Mesenchymal stem cell (in vitro differentiated cells and primary cell): ENCODE data around the gene CCNF.

Experiments used
- DNase-seq: peaks from one replicate; pipeline ENCODE4 v3.0.0-alpha.2; 2013
- H2AFZ ChIP-seq: one replicate; pipeline ENCODE4 v1.6.1; 2013; ENCODE audit warnings: low read depth, mild to moderate bottlenecking, control low read depth, inconsistent platforms, low read length, moderate library complexity
- H2AK5ac ChIP-seq: 2 replicates; pipeline ENCODE4 v1.6.1; 2013; ENCODE audit warnings: low read length, moderate library complexity, mild to moderate bottlenecking, inconsistent platforms; ENCODE audit not compliant: severe bottlenecking
- H2BK120ac ChIP-seq: one replicate; pipeline ENCODE4 v1.6.1; 2013; ENCODE audit warnings: low read depth, mild to moderate bottlenecking, inconsistent platforms, low read length, moderate library complexity
- H2BK12ac ChIP-seq, 2 experiments: one replicate each; pipeline ENCODE4 v1.6.1; 2013; ENCODE audit warnings: inconsistent platforms in 2 of 2, low read length in 2 of 2, mild to moderate bottlenecking in 2 of 2, moderate library complexity in 2 of 2, control low read depth in 1 of 2
- H2BK15ac ChIP-seq: one replicate; pipeline ENCODE4 v1.6.1; 2013; ENCODE audit warnings: mild to moderate bottlenecking, low read depth, inconsistent platforms; ENCODE audit not compliant: poor library complexity, severe bottlenecking
- H2BK5ac ChIP-seq: 2 replicates; pipeline ENCODE4 v1.6.1; 2013; ENCODE audit warnings: low read depth, mild to moderate bottlenecking, low read length, control low read depth, inconsistent platforms; ENCODE audit not compliant: poor library complexity, severe bottlenecking
- H3K14ac ChIP-seq, 2 experiments: one replicate each; pipeline ENCODE4 v1.6.1; 2013; ENCODE audit warnings: inconsistent platforms in 2 of 2, low read length in 2 of 2, control low read depth in 1 of 2, mild to moderate bottlenecking in 1 of 2, moderate library complexity in 1 of 2
- H3K18ac ChIP-seq, 2 experiments: one replicate each; pipeline ENCODE4 v1.6.1; 2013; ENCODE audit warnings: inconsistent platforms in 2 of 2, low read length in 2 of 2, control low read depth in 1 of 2, low read depth in 1 of 2, mild to moderate bottlenecking in 1 of 2
- H3K23ac ChIP-seq, 2 experiments: one replicate each; pipeline ENCODE4 v1.6.1; 2013; ENCODE audit warnings: inconsistent platforms in 2 of 2, low read length in 2 of 2, mild to moderate bottlenecking in 2 of 2, moderate library complexity in 2 of 2, control low read depth in 1 of 2
- H3K27ac ChIP-seq: 2 replicates; pipeline ENCODE4 v1.5.1; 2013; ENCODE audit warnings: mild to moderate bottlenecking, moderate library complexity, low read length, control low read depth, inconsistent platforms; ENCODE audit not compliant: poor library complexity, severe bottlenecking
- H3K27me3 ChIP-seq, 2 experiments: 2 replicates each; pipeline versions ENCODE4 v1.6.1 to v1.7.0; 2013; ENCODE audit warnings: low read length in 2 of 2, mild to moderate bottlenecking in 2 of 2, moderate library complexity in 2 of 2, control low read depth in 1 of 2, inconsistent platforms in 1 of 2; ENCODE audit not compliant: control insufficient read depth in 1 of 2, insufficient read depth in 1 of 2
- H3K36me3 ChIP-seq, 2 experiments: 2 replicates each; pipeline versions ENCODE4 v1.6.1 to v1.7.0; 2013; ENCODE audit warnings: low read length in 2 of 2, control low read depth in 1 of 2, inconsistent platforms in 1 of 2, low read depth in 1 of 2, mild to moderate bottlenecking in 1 of 2; ENCODE audit not compliant: insufficient read depth in 2 of 2, control insufficient read depth in 1 of 2
- H3K4ac ChIP-seq, 2 experiments: one replicate each; pipeline ENCODE4 v1.6.1; 2013; ENCODE audit warnings: inconsistent platforms in 2 of 2, low read length in 2 of 2, mild to moderate bottlenecking in 2 of 2, moderate library complexity in 2 of 2, control low read depth in 1 of 2, low read depth in 1 of 2
- H3K4me1 ChIP-seq: 2 replicates; pipeline ENCODE4 v1.6.1; 2013; ENCODE audit warnings: low read depth, low read length, control low read depth; ENCODE audit not compliant: control insufficient read depth, insufficient read depth
- H3K4me2 ChIP-seq: 2 replicates; pipeline ENCODE4 v1.6.1; 2013; ENCODE audit warnings: low read length, mild to moderate bottlenecking, inconsistent platforms; ENCODE audit not compliant: poor library complexity, severe bottlenecking
- H3K4me3 ChIP-seq, 2 experiments: 2 replicates each; pipeline versions ENCODE4 v1.5.1 to v1.7.0; 2013; ENCODE audit warnings: low read length in 2 of 2, mild to moderate bottlenecking in 2 of 2, control low read depth in 1 of 2, low read depth in 1 of 2; ENCODE audit not compliant: insufficient read depth in 1 of 2
- H3K79me1 ChIP-seq: replicated peaks from 2 replicates; pipeline ENCODE4 v1.6.1; 2013; ENCODE audit warnings: mild to moderate bottlenecking, control low read depth, low read length, inconsistent platforms; ENCODE audit not compliant: poor library complexity, severe bottlenecking
- H3K9ac ChIP-seq: 2 replicates; pipeline ENCODE4 v1.7.0; 2013; ENCODE audit warnings: mild to moderate bottlenecking, low read length, moderate library complexity
- H3K9me3 ChIP-seq: 2 replicates; pipeline ENCODE4 v1.7.0; 2013; ENCODE audit warnings: mild to moderate bottlenecking, low read length; ENCODE audit not compliant: control insufficient read depth
- H4K8ac ChIP-seq: one replicate; pipeline ENCODE4 v1.6.1; 2013; ENCODE audit warnings: inconsistent platforms, mild to moderate bottlenecking, low read length, moderate library complexity
- H4K91ac ChIP-seq: one replicate; pipeline ENCODE4 v1.6.1; 2013; ENCODE audit warnings: mild to moderate bottlenecking, low read length, inconsistent platforms
- WGBS: methylation state at CpG from one replicate; pipeline ENCODE4 v1.1.7; 2013; ENCODE audit warnings: mixed read lengths; 5-methylcytosine and 5-hydroxymethylcytosine counted together

The CCNF gene

DNA sequence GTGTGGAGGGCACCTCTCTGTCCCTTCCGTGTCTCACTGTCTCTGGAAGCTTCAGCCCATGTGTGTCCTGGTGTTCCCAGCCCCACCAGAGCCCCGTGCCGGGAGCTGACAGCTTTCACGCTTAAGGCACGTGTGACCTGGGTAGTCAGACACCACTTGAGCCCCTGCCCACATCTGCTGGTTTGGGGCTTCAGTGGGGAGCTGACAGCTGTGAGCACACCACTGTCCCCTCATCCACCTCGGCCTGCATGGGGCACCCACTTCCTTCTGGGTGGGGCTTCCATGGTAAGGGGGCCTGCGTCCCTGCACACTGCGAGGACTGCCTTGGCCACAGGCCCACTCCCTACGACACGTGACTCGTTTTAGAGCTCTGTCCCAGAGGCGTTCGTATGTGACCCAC, 28.0 kb downstream of the CCNF start:
- no peak overlapping the region for H4K8ac ChIP-seq

DNA sequence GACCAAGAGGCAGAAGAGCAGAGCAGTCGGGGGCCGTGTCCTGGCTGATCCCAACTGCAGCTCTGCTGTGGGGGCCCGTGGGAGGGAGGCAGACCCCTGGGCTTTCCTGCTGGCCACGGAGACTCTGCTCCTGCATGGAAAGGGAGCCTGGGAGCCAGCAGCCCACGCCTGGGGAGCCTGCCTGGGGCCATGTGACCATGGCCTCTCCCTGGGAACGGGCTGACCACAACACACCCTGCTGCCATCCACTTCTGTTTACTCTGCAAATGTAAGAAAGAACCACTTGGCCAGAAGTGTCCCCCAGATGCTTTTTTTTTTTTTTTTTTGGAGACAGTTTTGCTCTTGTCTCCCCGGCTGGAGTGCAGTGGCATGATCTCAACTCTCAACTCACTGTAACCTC, 28.7 kb downstream of the CCNF start:
- Histone ChIP-seq H3K4me3 (no peak overlapping the region), H2AFZ (no peak overlapping the region), H2BK12ac (no peak overlapping the region), H2AK5ac (no peak overlapping the region), H2BK5ac (no peak overlapping the region), H3K4me1 (peaks cover 26% of the 10 kb centered on the region), H3K36me3 (peaks cover 33 to 43% of the 10 kb centered on the region in 2 experiments), H2BK120ac (no peak overlapping the region), H2BK15ac (no peak overlapping the region), H3K27me3 (no peaks in the 10 kb centered on the region), H3K23ac (no peak overlapping the region), H3K4ac (no peak overlapping the region), H3K14ac (no peak overlapping the region), H3K79me1 (peaks cover 36% of the 10 kb centered on the region), H4K91ac (no peak overlapping the region), H3K27ac (no peak overlapping the region), H4K8ac (no peak overlapping the region), H3K4me2 (no peak overlapping the region), H3K9me3 (no peaks in the 10 kb centered on the region), H3K9ac (no peak overlapping the region), H3K18ac (no peak overlapping the region)
- DNase-seq, result no peak
- WGBS, result 76% methylated on average over 7 of the region's 7 CpGs

More for the DNA sequence above, 28.0 kb downstream of the CCNF start:
- no peak overlapping the region for H3K14ac ChIP-seq
- peaks cover 40 to 44% of the 10 kb centered on the region in 2 experiments for H3K36me3 ChIP-seq
- H3K9ac ChIP-seq, result no peak overlapping the region
- H3K4ac ChIP-seq, result no peak overlapping the region
- H3K27me3 ChIP-seq, result no peaks in the 10 kb centered on the region
- no peak overlapping the region for H2BK120ac ChIP-seq
- no peak overlapping the region for H2BK12ac ChIP-seq
- no peak overlapping the region for H3K27ac ChIP-seq
- H3K9me3 ChIP-seq, result no peaks in the 10 kb centered on the region
- H3K23ac ChIP-seq, result no peak overlapping the region
- H3K4me3 ChIP-seq, result no peak overlapping the region
- H2AK5ac ChIP-seq, result no peak overlapping the region
- H2BK15ac ChIP-seq, result no peak overlapping the region
- no peak for DNase-seq
- WGBS, result 94% methylated on average over 13 of the region's 13 CpGs
- no peak overlapping the region for H2BK5ac ChIP-seq
- H2AFZ ChIP-seq, result no peak overlapping the region
- H4K91ac ChIP-seq, result no peak overlapping the region
- H3K18ac ChIP-seq, result no peak overlapping the region
- H3K4me1 ChIP-seq, result peaks cover 24% of the 10 kb centered on the region
- H3K4me2 ChIP-seq, result no peak overlapping the region
- peaks cover 40% of the 10 kb centered on the region for H3K79me1 ChIP-seq

DNA sequence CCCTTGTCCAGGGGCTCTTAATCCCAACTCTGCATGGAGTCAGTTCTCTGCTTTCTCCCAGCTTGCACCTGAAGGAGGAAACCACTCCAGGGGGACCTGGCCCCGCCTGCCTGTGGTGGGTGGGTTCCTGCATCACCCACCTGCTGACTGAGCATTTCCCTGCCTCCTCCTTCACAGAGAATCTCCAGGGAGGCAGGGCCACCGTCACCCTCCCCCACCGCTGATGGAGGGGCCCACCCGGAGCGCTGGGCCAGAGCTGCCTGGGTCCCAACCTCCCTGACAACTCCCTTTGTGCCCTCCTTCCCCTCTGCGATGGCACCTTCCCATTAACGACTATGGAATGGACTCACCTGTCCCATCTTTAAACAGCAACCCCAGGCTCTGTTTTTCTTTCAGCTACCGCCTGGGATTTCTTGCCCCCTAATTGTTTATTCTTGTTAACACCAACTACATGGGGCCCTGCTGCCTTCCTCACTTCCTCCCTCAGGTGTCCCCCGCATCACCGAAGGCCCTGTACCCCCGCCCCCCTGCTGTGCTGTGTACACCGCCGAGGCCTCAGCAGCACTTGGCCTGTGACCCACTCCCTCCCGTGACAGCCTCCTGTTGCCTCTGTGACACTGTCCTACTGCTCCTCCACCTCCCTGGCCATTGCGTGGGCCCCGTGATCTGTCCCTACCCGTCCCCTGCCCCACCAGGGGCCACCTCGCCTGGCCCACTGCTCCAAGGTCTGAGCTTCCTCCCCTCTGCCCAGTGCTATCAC, 29.8 kb downstream of the CCNF start:
- no peak overlapping the region for H2BK120ac ChIP-seq
- H3K4me1 ChIP-seq, result peaks cover 26% of the 10 kb centered on the region
- no peaks in the 10 kb centered on the region for H3K27me3 ChIP-seq
- H3K36me3 ChIP-seq, result peaks cover 25 to 34% of the 10 kb centered on the region in 2 experiments
- H3K9ac ChIP-seq, result peak overlapping the region; percentile 91
- H2AK5ac ChIP-seq, result no peak overlapping the region
- WGBS, result 27% methylated on average over 18 of the region's 18 CpGs
- no peak overlapping the region for H2BK5ac ChIP-seq
- no peak overlapping the region for H2BK12ac ChIP-seq
- H3K23ac ChIP-seq, result peak overlapping the region in 1 of 2 experiments; percentile 57
- no peaks in the 10 kb centered on the region for H3K9me3 ChIP-seq
- DNase-seq, result no peak
- H3K27ac ChIP-seq, result no peak overlapping the region
- H3K14ac ChIP-seq, result peak overlapping the region in 1 of 2 experiments; percentile 5
- no peak overlapping the region for H3K4ac ChIP-seq
- peak overlapping the region; percentile 80 for H2AFZ ChIP-seq
- no peak overlapping the region for H2BK15ac ChIP-seq
- peak overlapping the region; percentile 58 to 96 for H3K4me3 ChIP-seq
- peak overlapping the region; percentile 84 for H3K4me2 ChIP-seq
- peaks cover 25% of the 10 kb centered on the region for H3K79me1 ChIP-seq
- H4K8ac ChIP-seq, result peak overlapping the region; percentile 59
- H3K18ac ChIP-seq, result peak overlapping the region; percentile 51 to 76
- peak overlapping the region; percentile 57 for H4K91ac ChIP-seq

DNA sequence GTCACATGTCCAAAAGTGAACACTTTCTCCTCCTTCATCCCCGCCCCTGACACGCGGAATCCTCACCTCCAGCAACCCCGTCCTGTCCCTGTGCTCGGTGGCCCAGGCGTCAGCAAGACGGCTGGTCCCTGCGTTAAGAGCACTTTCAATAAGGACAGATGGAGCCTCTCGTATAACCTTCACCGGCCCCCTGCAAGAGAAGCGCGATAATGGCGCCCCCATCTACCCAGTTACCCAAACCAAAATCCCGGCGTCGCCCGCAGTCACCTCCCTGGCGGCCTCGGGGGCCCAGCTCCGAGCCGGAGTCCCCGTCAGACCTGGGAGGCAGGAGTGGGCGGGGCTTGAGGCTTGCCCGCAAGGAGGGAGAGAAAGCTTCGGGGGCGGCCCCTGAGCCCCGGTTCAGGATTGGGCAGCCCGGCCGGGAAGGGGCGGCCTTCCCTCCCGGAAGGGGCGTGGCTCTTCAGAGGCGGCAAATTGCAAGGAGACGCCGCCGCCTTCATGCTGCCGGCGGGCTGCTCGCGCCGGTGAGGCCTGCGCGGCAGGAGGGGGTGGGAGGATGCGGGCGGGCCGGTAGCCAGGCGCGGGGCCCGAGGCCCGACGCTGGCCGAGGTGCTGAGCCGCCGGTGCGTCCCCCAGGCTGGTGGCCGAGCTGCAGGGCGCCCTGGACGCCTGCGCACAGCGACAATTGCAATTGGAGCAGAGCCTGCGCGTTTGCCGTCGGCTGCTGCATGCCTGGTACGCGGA, 30.6 kb downstream of the CCNF start, which contains the start of gene TEDC2:
TEDC2 (plus strand) TSS at position 463 of the 744 bp plus-strand sequence; CDS start at position 499, 36 bp downstream.
- peaks cover 25 to 30% of the 10 kb centered on the region in 2 experiments for H3K36me3 ChIP-seq
- H3K18ac ChIP-seq, result peak within 1 kb of the TSS; percentile 51 to 76
- H2AFZ ChIP-seq, result peak within 1 kb of the TSS; percentile 81
- H3K9ac ChIP-seq, result peak within 1 kb of the TSS; percentile 91
- H3K4me1 ChIP-seq, result peaks cover 26% of the 10 kb centered on the region
- no peak within 1 kb of the TSS for H2BK5ac ChIP-seq
- no peaks in the 10 kb centered on the region for H3K9me3 ChIP-seq
- no peak within 1 kb of the TSS for H2BK120ac ChIP-seq
- H3K23ac ChIP-seq, result peak within 1 kb of the TSS in 1 of 2 experiments; percentile 57
- peak within 1 kb of the TSS; percentile 82 to 96 for H3K4me3 ChIP-seq
- H3K4me2 ChIP-seq, result peak within 1 kb of the TSS; percentile 95
- peaks cover 21% of the 10 kb centered on the region for H3K79me1 ChIP-seq
- H3K27ac ChIP-seq, result no peak within 1 kb of the TSS
- peak within 1 kb of the TSS in 1 of 2 experiments; percentile 5 for H3K14ac ChIP-seq
- peak within 1 kb of the TSS; percentile 57 for H4K91ac ChIP-seq
- DNase-seq, result peak; percentile 94
- no peak within 1 kb of the TSS for H2BK12ac ChIP-seq
- no peak within 1 kb of the TSS for H2AK5ac ChIP-seq
- H4K8ac ChIP-seq, result peak within 1 kb of the TSS; percentile 59
- under 1% methylated on average over 54 of the region's 66 CpGs for WGBS
- peak within 1 kb of the TSS in 1 of 2 experiments; percentile 57 for H3K4ac ChIP-seq
- no peaks in the 10 kb centered on the region for H3K27me3 ChIP-seq
- H2BK15ac ChIP-seq, result no peak within 1 kb of the TSS
